GM06990 (cell line): ENCODE measurements around the gene RNGTT.
"Not testable (repeated sequence)": the region's sequence is repeated elsewhere in the genome, so short reads cannot be mapped to it uniquely, and the experiment has no call there.

Source experiments
- DNase-seq: peaks from one replicate; pipeline ENCODE4 v3.0.0-alpha.2; 2011; ENCODE audit not compliant: insufficient read length; ENCODE audit errors: extremely low read depth
- H3K27me3 ChIP-seq: replicated peaks from 2 replicates; pipeline ENCODE4 v1.6.0; 2011; ENCODE audit warnings: low read length; ENCODE audit not compliant: control insufficient read depth, insufficient read depth
- H3K36me3 ChIP-seq: 2 replicates; pipeline ENCODE4 v1.5.1; 2011; ENCODE audit warnings: low read length; ENCODE audit not compliant: control insufficient read depth, insufficient read depth
- H3K4me3 ChIP-seq: replicated peaks from 2 replicates; pipeline ENCODE4 v1.5.1; 2011; ENCODE audit warnings: low read depth, mild to moderate bottlenecking, control low read depth, low read length
- TF ChIP-seq, protein P1 (sequence below): IDR thresholded peaks from 2 replicates; pipeline ENCODE4 v1.5.1; 2011; ENCODE audit warnings: low read length, control low read depth, mild to moderate bottlenecking, inconsistent platforms; ENCODE audit not compliant: insufficient read depth, poor library complexity, severe bottlenecking

The RNGTT gene

DNA sequence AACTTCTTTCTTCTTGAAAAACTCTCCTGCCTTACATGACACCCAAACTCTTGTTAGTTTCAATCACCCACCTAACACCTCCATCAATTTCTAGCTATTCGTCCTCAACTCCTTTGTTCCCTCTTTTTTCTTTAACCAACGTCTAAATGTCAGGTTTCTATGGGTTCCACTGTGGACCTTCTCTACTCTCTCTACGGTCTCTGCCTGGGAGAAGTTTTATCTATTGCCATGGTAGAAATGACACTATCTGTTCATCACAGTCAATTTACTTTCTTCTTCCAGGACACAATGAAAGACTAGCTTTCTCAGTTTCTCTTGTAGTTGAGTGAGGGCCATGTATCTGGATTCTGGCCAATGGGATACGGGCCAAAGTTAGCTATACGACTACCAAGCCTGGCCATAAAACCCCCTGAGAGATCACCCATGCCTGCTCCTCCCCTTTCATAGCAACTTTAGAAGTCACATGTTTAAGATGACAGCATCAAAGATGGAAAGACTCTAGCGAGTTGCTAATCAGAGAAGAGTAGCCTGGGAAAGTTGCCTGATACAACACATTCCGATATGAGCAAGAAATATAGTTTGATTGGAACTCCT, 17.9 kb downstream of the RNGTT start:
- Histone ChIP-seq H3K36me3 (no peaks in the 10 kb centered on the region), H3K4me3 (no peak overlapping the region), H3K27me3 (no peaks in the 10 kb centered on the region)
- TF ChIP-seq, protein P1, sequence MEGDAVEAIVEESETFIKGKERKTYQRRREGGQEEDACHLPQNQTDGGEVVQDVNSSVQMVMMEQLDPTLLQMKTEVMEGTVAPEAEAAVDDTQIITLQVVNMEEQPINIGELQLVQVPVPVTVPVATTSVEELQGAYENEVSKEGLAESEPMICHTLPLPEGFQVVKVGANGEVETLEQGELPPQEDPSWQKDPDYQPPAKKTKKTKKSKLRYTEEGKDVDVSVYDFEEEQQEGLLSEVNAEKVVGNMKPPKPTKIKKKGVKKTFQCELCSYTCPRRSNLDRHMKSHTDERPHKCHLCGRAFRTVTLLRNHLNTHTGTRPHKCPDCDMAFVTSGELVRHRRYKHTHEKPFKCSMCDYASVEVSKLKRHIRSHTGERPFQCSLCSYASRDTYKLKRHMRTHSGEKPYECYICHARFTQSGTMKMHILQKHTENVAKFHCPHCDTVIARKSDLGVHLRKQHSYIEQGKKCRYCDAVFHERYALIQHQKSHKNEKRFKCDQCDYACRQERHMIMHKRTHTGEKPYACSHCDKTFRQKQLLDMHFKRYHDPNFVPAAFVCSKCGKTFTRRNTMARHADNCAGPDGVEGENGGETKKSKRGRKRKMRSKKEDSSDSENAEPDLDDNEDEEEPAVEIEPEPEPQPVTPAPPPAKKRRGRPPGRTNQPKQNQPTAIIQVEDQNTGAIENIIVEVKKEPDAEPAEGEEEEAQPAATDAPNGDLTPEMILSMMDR: no peak
- no peak for DNase-seq

- no peak for DNase-seq
- no peaks in the 10 kb centered on the region for H3K27me3 ChIP-seq
- no peak overlapping the region for H3K4me3 ChIP-seq
- no peaks in the 10 kb centered on the region; the same call in 1 of the 2 replicates for H3K36me3 ChIP-seq
- TF ChIP-seq, protein P1: no peak
These were observed 29.9 kb downstream of the RNGTT start for GRCh38 chr6:88933521-88933920.

DNA sequence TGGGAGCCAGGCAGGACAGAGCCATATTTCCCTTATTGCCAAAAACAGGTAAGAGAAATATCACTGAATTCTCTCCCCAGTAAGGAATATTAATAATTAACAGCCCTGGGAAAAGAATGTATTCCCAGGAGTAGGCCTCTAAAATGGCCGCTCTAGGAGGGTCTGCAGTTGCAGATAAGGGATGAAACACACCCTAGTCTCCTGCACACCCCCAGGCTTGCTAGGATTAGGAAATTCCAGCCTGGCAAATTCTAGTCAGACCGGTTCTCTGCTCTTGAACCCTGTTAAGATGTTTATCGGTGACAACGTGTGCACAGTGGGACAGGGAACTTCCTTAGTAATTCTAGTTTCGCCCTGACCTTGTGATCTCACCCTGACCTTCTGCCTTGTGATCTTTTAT, 31.4 kb downstream of the RNGTT start:
- H3K4me3 ChIP-seq, DNase-seq, H3K27me3 ChIP-seq, H3K36me3 ChIP-seq: not testable (repeated sequence)

DNA sequence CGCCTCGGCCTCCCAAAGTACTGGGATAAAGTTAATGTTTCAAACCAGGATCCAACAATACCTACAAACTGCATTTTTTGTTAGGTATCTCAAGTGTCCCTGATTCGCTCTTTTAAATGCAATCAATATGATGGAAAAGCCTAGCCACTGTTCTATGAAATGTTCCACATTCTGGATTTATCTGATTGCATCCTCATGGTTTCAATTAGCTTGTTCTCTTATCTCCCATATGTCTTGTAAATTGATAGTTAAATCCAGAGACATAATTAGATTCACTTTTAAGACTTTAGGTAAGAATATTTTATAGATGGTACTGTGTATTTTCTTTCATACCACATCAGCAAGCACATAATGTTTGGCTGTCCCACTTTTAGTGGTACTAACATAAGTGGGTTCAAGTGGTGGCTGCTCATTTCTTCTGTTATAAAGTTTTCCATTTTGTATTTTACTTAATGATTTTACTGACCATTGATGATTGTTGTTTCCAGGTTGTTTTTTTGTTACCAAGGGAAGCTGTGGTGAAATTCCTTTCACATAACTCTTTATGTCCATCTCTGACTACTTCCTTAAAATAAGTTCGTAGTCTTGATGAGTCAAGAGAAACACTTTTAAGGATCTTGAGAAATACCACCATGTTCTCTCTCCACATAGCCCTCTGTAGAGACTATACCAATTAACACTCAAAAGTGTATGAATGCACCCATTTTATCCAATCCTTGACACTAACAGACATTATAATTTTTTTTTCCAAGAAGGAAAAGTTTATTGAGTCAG, 40.5 kb downstream of the RNGTT start:
- Histone ChIP-seq H3K36me3 (peaks cover 2% of the 10 kb centered on the region), H3K27me3 (no peaks in the 10 kb centered on the region), H3K4me3 (no peak overlapping the region)
- DNase-seq: no peak
- TF ChIP-seq, protein P1: no peak

GRCh38 chr6:88921734-88922133, 41.7 kb downstream of the RNGTT start:
- H3K36me3 ChIP-seq: peaks cover 2% of the 10 kb centered on the region
- H3K27me3 ChIP-seq: no peaks in the 10 kb centered on the region
- DNase-seq: no peak
- TF ChIP-seq, protein P1: no peak
- no peak overlapping the region for H3K4me3 ChIP-seq
